Neural cell (in vitro differentiated cells): ENCODE measurements around the gene COPZ2.

Experiments used
- EP300 ChIP-seq: fragments of 450-650 bp; conservative IDR thresholded peaks from 2 replicates; pipeline ENCODE4 v1.6.1; 2014; ENCODE audit warnings: antibody characterized with exemption, mild to moderate bottlenecking, moderate library complexity; ENCODE audit not compliant: poor library complexity, severe bottlenecking
- EZH2 ChIP-seq: fragments of 200-600, 300-800 bp; shearing (Covaris generic), sonication (generic); IDR thresholded peaks from 2 replicates; pipeline ENCODE4 v1.6.1; 2014; ENCODE audit warnings: antibody characterized with exemption, low read length, borderline replicate concordance, mild to moderate bottlenecking; ENCODE audit not compliant: insufficient read depth, poor library complexity, severe bottlenecking
- TF ChIP-seq, protein P1 (sequence below): fragments of 450-650 bp; IDR thresholded peaks from 2 replicates; pipeline ENCODE4 v1.5.1; 2014; ENCODE audit warnings: antibody characterized with exemption, mild to moderate bottlenecking, moderate library complexity; ENCODE audit not compliant: poor library complexity, severe bottlenecking

DNA sequence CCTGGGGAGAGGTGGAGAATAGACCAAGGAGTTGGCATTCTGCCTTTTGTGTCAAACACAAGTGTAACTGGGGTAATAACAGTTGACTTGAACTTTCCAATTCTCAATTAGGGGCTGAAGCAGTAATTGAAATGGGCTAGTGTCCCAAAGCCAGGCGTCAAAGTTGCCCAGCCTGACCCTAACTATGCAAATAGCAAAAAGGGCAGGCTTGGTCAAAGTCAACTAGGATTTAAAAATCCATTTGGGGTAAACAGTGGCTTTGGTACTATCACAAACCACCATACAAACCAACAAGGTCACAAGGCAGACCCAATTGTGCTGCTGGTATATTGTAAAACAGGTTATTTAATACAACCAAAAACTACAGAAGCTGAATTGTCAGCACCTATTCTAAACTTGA lies 28.6 kb upstream of the COPZ2 start:
- TF ChIP-seq EP300 = no peak
- no peak for TF ChIP-seq EZH2
- TF ChIP-seq, protein P1, sequence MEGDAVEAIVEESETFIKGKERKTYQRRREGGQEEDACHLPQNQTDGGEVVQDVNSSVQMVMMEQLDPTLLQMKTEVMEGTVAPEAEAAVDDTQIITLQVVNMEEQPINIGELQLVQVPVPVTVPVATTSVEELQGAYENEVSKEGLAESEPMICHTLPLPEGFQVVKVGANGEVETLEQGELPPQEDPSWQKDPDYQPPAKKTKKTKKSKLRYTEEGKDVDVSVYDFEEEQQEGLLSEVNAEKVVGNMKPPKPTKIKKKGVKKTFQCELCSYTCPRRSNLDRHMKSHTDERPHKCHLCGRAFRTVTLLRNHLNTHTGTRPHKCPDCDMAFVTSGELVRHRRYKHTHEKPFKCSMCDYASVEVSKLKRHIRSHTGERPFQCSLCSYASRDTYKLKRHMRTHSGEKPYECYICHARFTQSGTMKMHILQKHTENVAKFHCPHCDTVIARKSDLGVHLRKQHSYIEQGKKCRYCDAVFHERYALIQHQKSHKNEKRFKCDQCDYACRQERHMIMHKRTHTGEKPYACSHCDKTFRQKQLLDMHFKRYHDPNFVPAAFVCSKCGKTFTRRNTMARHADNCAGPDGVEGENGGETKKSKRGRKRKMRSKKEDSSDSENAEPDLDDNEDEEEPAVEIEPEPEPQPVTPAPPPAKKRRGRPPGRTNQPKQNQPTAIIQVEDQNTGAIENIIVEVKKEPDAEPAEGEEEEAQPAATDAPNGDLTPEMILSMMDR = no peak
